ENCODE data around the gene KRT81.
"Not testable (repeated sequence)": the region's sequence is repeated elsewhere in the genome, so short reads cannot be mapped to it uniquely, and the experiment has no call there.

The KRT81 gene

DNA sequence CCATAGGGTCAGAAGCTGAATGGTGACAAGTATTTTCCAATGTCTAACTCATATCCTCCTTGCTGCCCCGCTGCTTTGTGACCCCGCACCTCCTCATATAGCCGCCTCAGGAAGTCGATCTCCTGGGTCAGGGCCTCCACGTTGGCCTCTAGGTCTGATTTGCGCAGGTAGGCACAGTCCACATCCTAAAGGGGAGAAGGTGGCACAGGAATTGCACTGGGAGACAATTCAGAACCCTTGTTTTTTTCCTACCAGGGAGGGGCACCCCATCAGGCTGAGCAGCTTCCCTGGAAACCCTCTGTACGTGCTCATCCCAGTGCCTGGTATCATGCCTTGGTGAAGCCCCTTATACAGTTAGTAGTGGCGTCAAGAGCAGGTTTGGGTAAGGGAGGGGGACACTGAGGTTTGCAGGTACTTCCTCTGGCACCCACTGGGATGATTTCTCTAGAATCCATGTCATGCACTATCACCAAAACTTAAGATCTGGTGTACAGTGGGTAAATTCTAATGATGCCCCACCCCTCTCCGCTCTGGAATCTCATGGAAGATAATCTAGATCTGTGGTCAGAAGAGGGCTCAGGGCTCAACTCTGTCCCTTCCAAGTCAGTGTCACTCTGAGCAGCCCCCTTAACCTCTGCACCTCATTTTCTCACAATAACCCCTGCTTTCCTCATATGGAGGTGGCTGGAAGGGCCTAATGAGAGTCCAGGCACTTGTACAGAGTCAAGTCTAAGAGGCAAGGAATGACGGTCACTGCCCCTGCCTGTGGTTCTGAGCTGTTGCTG is 37.0 kb downstream of the KRT81 start:
- no peak for DNase-seq (ENCODE audit: extremely low spot score)
- TF ChIP-seq CTCF (IDR thresholded peaks at IDR 0.05; ENCODE audit: control extremely low read depth, extremely low read depth, low read depth, missing control alignments), result no peak
- CTCF ChIA-PET, result interaction anchor here (0.7 kb wide), 1 partner anchor 25 kb away, joined by 3 read pairs; no protein-coding TSS in a partner anchor
- POLR2A ChIA-PET, result no interaction called here

GRCh38 chr12:52253391-52254179 is 37.7 kb downstream of the KRT81 start:
- no peak for DNase-seq (ENCODE audit: extremely low spot score)
- CTCF ChIA-PET, result interaction anchor here (3.3 kb wide), 1 partner anchor 26 kb away, joined by 14 read pairs; no protein-coding TSS in a partner anchor
- POLR2A ChIA-PET, result no interaction called here
- TF ChIP-seq CTCF (IDR thresholded peaks at IDR 0.05; ENCODE audit: control extremely low read depth, extremely low read depth, low read depth, missing control alignments), result no peak

- TF ChIP-seq CTCF (IDR thresholded peaks at IDR 0.05; ENCODE audit: control extremely low read depth, extremely low read depth, low read depth, missing control alignments), result no peak
- DNase-seq (ENCODE audit: extremely low spot score), result no peak
- POLR2A ChIA-PET, result no interaction called here
- CTCF ChIA-PET, result interaction anchor here (1.3 to 3.3 kb wide), 4 partner anchors 11 to 75 kb away, joined by 3 to 15 read pairs (median 8); no protein-coding TSS in a partner anchor
Observed at GRCh38 chr12:52252728-52253343, 38.5 kb downstream of the KRT81 start.

DNA sequence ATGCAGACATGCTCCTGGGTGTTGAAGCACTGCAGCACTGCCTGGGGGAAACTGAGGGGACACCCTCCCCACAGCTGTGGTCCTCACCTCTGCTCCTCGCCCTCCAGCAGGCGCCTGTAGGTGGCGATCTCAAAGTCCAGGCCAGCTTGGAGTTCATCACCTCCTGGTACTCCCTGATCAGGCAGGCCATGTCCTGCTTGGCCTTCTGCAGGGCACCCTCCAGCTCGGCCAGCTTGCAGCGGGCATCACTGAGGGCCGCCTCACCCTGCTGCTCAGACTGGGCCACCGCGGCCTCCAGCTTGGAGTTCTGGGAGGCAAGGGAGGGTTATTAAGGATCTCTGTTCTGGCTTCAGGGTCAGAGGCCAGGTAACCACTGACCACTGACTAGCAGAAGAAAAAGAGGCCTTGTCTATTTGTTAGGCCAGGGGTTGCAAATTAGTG is 39.1 kb downstream of the KRT81 start:
- DNase-seq (ENCODE audit: extremely low spot score); POLR2A ChIA-PET: not testable (repeated sequence)
- CTCF ChIA-PET, result interaction anchor here (1.3 to 3.3 kb wide), 4 partner anchors 12 to 75 kb away, joined by 3 to 15 read pairs (median 8); no protein-coding TSS in a partner anchor

GRCh38 chr12:52251367-52252051 is 39.8 kb downstream of the KRT81 start:
- TF ChIP-seq CTCF (IDR thresholded peaks at IDR 0.05; ENCODE audit: control extremely low read depth, extremely low read depth, low read depth, missing control alignments), result no peak
- CTCF ChIA-PET, result interaction anchor here (1.3 to 3.3 kb wide), 4 partner anchors 13 to 76 kb away, joined by 3 to 15 read pairs (median 8); no protein-coding TSS in a partner anchor
- POLR2A ChIA-PET, result no interaction called here
- DNase-seq (ENCODE audit: extremely low spot score), result no peak

- no peak for DNase-seq (ENCODE audit: extremely low spot score)
- TF ChIP-seq CTCF (IDR thresholded peaks at IDR 0.05; ENCODE audit: control extremely low read depth, extremely low read depth, low read depth, missing control alignments), result no peak
- POLR2A ChIA-PET, result no interaction called here
- CTCF ChIA-PET, result interaction anchor here (1.7 to 3.3 kb wide), 4 partner anchors 14 to 29 kb away, joined by 3 to 15 read pairs (median 13); no protein-coding TSS in a partner anchor
Observed at GRCh38 chr12:52250048-52250990, 41.0 kb downstream of the KRT81 start.

All from GM10248 (cell line).